Subcutaneous abdominal adipose tissue (tissue), 5 donors: ENCODE results near the gene NHLRC4.

Experiments
- H3K27ac ChIP-seq: one replicate; pipeline ENCODE4 v1.7.0; 2013; ENCODE audit warnings: low read depth, mild to moderate bottlenecking, inconsistent platforms, low read length, moderate library complexity
- H3K27me3 ChIP-seq, 5 donors: one replicate each; pipeline ENCODE4 v1.7.0; 2013; ENCODE audit warnings: low read length in 5 of 5, inconsistent platforms in 1 of 5; ENCODE audit not compliant: control insufficient read depth in 5 of 5, insufficient read depth in 4 of 5
- H3K36me3 ChIP-seq, 5 donors: one replicate each; pipeline ENCODE4 v1.7.0; 2013; ENCODE audit warnings: low read length in 5 of 5; ENCODE audit not compliant: control insufficient read depth in 5 of 5, insufficient read depth in 5 of 5
- H3K4me1 ChIP-seq, 5 donors: one replicate each; pipeline ENCODE4 v1.7.0; 2013; ENCODE audit warnings: low read length in 5 of 5, mild to moderate bottlenecking in 3 of 5, moderate library complexity in 1 of 5; ENCODE audit not compliant: control insufficient read depth in 5 of 5, insufficient read depth in 5 of 5
- H3K4me3 ChIP-seq, 5 donors: one replicate each; pipeline ENCODE4 v1.7.0; 2013; ENCODE audit warnings: low read length in 5 of 5, low read depth in 1 of 5
- H3K9ac ChIP-seq, 5 donors: one replicate each; pipeline ENCODE4 v1.7.0; 2013; ENCODE audit warnings: low read length in 5 of 5, mild to moderate bottlenecking in 4 of 5, moderate library complexity in 3 of 5
- H3K9me3 ChIP-seq, 5 donors: one replicate each; pipeline ENCODE4 v1.7.0; 2013; ENCODE audit warnings: low read length in 5 of 5; ENCODE audit not compliant: control insufficient read depth in 5 of 5
- donor health status: healthy.
- donor health status: healthy.
- donor health status: healthy.
- donor health status: healthy.
- donor health status: healthy.

Gene NHLRC4

GRCh38 chr16:568401-569258 is 1.8 kb downstream of the NHLRC4 start:
- peaks cover 0 to 2% (median 0%) of the 10 kb centered on the region in 5 donors for H3K27me3 ChIP-seq
- H3K36me3 ChIP-seq = peaks cover 0 to 3% (median 0%) of the 10 kb centered on the region in 5 donors
- peak overlapping the region; percentile 51 to 85 (median 70) for H3K4me3 ChIP-seq
- peak overlapping the region; percentile 37 for H3K27ac ChIP-seq
- peaks cover 5 to 53% (median 44%) of the 10 kb centered on the region in 5 donors for H3K4me1 ChIP-seq
- peak overlapping the region in 4 of 5 donors; percentile 56 to 83 (median 76) for H3K9ac ChIP-seq
- H3K9me3 ChIP-seq = no peaks in the 10 kb centered on the region

- Histone ChIP-seq H3K36me3 (peaks cover 0 to 13% (median 8%) of the 10 kb centered on the region in 5 donors), H3K9ac (peak within 1 kb of the TSS in 4 of 5 donors; percentile 83 to 85 (median 84)), H3K4me1 (peaks cover 5 to 53% (median 44%) of the 10 kb centered on the region in 5 donors), H3K9me3 (no peaks in the 10 kb centered on the region), H3K27ac (peak within 1 kb of the TSS; percentile 41), H3K27me3 (no peaks in the 10 kb centered on the region), H3K4me3 (peak within 1 kb of the TSS; percentile 76 to 85 (median 81))
Measured at GRCh38 chr16:569445-570254, 2.8 kb downstream of the NHLRC4 start, which contains the start of gene PIGQ. Gene PIGQ, plus strand, starts transcription at chr16:569968. Its CDS starts 4,107 bp downstream, at chr16:574075.

GRCh38 chr16:572865-573650 is 6.3 kb downstream of the NHLRC4 start:
- Histone ChIP-seq H3K4me3 (no peak overlapping the region), H3K9me3 (no peaks in the 10 kb centered on the region), H3K27ac (no peak overlapping the region), H3K36me3 (peaks cover 0 to 33% (median 21%) of the 10 kb centered on the region in 5 donors), H3K4me1 (peaks cover 4 to 29% (median 22%) of the 10 kb centered on the region in 5 donors), H3K9ac (no peak overlapping the region), H3K27me3 (no peaks in the 10 kb centered on the region)

- Histone ChIP-seq H3K36me3 (peaks cover 0 to 33% (median 21%) of the 10 kb centered on the region in 5 donors), H3K27ac (no peak overlapping the region), H3K4me1 (peaks cover 1 to 21% (median 15%) of the 10 kb centered on the region in 5 donors)
Measured at GRCh38 chr16:574021-574760, 7.4 kb downstream of the NHLRC4 start.

GRCh38 chr16:575354-576196 is 8.8 kb downstream of the NHLRC4 start:
- no peaks in the 10 kb centered on the region for H3K27me3 ChIP-seq
- H3K36me3 ChIP-seq = peaks cover 0 to 41% (median 21%) of the 10 kb centered on the region in 5 donors
- no peaks in the 10 kb centered on the region for H3K9me3 ChIP-seq
- H3K27ac ChIP-seq = no peak overlapping the region
- no peak overlapping the region for H3K4me3 ChIP-seq
- H3K4me1 ChIP-seq = peaks cover 0 to 14% (median 7%) of the 10 kb centered on the region in 5 donors
- H3K9ac ChIP-seq = no peak overlapping the region

More at GRCh38 chr16:574021-574760, 7.4 kb downstream of the NHLRC4 start:
- Histone ChIP-seq H3K9me3 (no peaks in the 10 kb centered on the region), H3K4me3 (no peak overlapping the region), H3K9ac (no peak overlapping the region), H3K27me3 (no peaks in the 10 kb centered on the region)

- no peak overlapping the region for H3K9ac ChIP-seq
- no peaks in the 10 kb centered on the region for H3K9me3 ChIP-seq
- H3K27me3 ChIP-seq = no peaks in the 10 kb centered on the region
- peaks cover 0 to 47% (median 25%) of the 10 kb centered on the region in 5 donors for H3K36me3 ChIP-seq
- no peak overlapping the region for H3K4me3 ChIP-seq
- no peak overlapping the region for H3K27ac ChIP-seq
- H3K4me1 ChIP-seq = peaks cover 0 to 7% (median 0%) of the 10 kb centered on the region in 5 donors
Measured at GRCh38 chr16:576197-576822, 9.5 kb downstream of the NHLRC4 start.

- no peak overlapping the region for H3K4me3 ChIP-seq
- H3K27ac ChIP-seq = no peak overlapping the region
- peaks cover 0 to 4% (median 0%) of the 10 kb centered on the region in 5 donors for H3K4me1 ChIP-seq
- H3K9ac ChIP-seq = no peak overlapping the region
- no peaks in the 10 kb centered on the region for H3K27me3 ChIP-seq
- H3K9me3 ChIP-seq = no peaks in the 10 kb centered on the region
- H3K36me3 ChIP-seq = peaks cover 0 to 47% (median 25%) of the 10 kb centered on the region in 5 donors
Measured at GRCh38 chr16:576823-577201, 10.0 kb downstream of the NHLRC4 start.

GRCh38 chr16:577796-578195 is 11.0 kb downstream of the NHLRC4 start:
- Histone ChIP-seq H3K9ac (no peak overlapping the region), H3K9me3 (no peaks in the 10 kb centered on the region), H3K27ac (no peak overlapping the region), H3K4me3 (no peak overlapping the region), H3K4me1 (peaks cover 0 to 4% (median 0%) of the 10 kb centered on the region in 5 donors), H3K27me3 (no peaks in the 10 kb centered on the region), H3K36me3 (peaks cover 0 to 54% (median 26%) of the 10 kb centered on the region in 5 donors)
